Inflammatory macrophage treated with lipopolysaccharide for 4 hours (primary cell): Measurements from ENCODE around the gene SLC12A8.

Experiments used
- DNase-seq: peaks from one replicate; pipeline ENCODE4 v3.0.0-alpha.2; 2020

Gene SLC12A8, protein sequence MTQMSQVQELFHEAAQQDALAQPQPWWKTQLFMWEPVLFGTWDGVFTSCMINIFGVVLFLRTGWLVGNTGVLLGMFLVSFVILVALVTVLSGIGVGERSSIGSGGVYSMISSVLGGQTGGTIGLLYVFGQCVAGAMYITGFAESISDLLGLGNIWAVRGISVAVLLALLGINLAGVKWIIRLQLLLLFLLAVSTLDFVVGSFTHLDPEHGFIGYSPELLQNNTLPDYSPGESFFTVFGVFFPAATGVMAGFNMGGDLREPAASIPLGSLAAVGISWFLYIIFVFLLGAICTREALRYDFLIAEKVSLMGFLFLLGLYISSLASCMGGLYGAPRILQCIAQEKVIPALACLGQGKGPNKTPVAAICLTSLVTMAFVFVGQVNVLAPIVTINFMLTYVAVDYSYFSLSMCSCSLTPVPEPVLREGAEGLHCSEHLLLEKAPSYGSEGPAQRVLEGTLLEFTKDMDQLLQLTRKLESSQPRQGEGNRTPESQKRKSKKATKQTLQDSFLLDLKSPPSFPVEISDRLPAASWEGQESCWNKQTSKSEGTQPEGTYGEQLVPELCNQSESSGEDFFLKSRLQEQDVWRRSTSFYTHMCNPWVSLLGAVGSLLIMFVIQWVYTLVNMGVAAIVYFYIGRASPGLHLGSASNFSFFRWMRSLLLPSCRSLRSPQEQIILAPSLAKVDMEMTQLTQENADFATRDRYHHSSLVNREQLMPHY

DNA sequence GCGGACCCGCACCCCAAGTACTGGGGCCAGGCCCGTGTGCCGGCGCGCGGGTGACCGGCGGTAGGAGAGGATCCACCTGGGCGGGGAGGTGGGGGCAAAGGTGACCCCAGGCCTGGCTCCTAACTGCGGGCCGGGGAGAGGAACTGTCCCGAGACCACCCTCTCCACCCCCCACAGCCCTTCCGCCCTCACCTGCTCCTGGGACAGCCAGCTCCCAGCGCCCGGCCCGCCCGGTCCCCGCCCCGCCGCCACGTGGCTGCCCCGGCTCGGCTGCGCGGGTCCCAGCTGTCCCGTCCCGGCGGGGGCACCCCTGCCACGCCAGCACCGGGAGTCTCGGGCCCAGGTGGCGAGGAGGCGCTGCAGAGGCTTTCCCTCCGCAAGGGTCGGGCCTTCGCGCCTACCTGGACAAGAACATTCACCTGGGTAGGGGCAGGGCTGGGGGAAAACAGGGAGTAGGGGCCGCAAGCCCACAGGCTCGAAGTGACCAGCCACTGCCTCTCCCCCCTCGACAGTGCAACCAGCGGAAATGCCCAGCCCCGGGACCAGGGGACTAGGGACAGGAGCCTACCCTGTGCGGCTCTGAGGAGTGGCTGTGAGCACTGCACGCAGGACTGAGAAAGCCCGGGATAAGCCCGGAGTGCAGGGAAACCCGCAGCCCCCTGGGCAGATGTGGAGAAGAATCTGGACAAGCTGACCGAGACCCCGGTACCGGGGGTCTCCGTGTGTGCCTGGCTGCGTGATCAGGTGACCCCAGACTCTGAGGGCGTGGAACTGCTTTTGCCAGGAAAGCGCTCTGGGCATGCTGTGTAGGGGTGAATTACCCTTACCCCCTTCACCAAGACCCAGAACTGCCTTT, at the start of gene SLC12A8:
Gene SLC12A8, minus strand, starts transcription at position 240 of the 855 bp plus-strand sequence. CDS start 1,399 bp downstream, outside the sequence.
- DNase-seq: no peak

DNA sequence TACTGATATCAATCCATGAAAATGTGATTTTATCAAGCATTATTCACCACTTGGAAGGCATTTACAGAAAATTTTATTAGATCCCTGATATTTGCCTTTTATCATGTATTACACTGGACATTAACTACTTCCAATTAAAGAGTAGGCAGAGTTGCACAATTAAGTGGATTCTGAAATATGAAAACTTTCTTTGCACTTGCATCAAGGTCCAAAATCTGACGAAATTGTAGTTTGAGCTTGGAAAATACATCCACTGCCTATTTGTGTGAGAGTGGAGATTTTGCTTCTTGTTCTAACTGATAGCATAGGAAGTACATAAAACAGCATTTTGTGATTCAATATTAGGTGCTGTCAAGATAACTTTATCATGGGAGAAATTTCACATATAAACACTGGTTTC, 49.6 kb upstream of the SLC12A8 start:
- DNase-seq: peak; percentile 60

DNA sequence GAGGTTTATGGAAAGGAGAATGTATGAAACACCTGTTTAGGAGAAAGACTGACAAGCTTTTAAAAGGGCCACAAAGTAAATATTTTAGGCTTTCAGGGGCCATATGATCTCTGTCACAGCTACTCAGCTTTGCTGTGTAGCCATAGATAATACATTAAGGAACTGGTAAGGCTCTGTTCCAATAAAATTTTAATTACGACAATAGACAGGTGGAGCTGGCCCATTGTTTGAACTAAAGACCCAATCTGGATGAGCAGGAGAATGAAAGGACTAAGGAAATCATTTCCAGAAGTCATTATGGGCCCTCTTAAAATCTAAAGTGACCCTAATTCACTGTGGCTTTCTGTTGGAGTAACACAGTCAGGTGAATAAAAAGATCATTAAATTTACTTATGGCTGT, 48.5 kb upstream of the SLC12A8 start:
- DNase-seq: no peak

DNA sequence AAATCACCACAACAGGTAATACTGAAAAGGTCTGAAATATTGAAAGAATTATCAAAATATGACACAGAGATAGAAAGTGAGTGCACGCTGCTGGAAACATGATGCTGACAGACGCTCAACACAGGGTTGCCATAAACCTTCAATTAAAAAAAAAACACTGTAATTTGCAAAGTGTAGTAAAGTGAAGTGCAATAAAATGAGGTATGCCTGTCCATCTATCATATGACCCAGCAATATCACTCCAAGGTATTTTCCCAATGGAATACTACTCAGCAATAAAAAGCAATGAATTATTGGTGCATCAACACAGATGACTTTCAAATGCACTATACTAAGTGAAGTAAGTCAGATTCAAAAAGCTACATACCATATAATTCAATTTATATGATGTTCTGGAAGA, 47.6 kb upstream of the SLC12A8 start:
- DNase-seq: no peak

DNA sequence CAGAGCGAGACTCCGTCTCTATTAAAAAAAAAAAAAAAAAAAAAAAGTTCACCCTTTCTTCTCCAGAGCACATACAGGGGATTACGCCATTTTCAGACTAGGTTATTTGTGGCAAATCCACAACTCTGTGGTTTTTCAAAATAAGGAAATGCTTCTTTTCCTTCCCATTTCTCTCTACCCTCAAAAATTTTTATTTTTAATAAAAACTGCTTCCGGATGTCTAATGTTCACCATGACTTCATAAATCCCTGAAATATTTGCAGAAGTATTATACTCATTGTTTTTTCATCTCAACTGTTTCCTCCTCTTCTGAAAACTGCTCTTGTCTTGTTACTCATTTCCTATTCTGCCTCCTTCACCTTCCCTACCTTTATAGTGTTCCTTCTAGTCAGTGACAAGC, 45.0 kb upstream of the SLC12A8 start:
- peak; percentile 92 for DNase-seq

DNA sequence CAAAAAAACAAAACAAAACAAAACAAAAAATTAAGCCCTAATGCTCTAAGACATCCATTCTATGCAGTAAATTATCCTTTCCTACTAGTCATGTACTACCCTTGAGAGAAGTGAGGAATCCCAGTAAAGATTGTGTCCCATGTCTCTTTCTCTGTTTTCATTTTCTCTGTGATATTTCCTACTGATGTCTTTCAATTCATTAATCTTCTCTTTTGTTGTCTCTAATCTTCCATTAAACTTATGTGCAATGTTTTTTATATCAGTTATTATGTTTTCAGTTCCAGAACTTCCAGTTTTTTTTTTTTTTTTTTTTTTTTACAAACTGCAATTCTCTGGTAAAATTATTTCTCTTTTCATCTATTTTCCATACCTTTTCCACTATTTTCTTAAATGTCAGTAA, 44.1 kb upstream of the SLC12A8 start:
- DNase-seq: no peak

DNA sequence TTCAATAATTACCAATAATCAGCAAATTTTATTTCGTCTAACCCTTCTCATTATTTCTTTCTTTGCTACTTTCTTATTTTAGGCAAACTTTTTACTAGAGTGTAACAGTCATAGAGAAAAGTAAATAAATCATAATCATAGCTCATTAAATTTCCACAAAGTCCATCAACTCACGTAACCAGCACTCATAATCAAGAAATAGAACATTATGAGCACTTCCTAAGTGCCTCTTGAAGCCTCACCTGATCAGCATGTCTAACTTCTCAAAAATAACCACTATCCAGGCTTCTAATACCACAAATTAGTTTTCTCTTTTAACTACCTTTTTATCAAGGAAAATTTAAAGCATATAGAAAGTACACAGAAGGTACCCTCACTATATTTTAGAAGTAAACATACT, 38.4 kb upstream of the SLC12A8 start:
- DNase-seq: no peak

DNA sequence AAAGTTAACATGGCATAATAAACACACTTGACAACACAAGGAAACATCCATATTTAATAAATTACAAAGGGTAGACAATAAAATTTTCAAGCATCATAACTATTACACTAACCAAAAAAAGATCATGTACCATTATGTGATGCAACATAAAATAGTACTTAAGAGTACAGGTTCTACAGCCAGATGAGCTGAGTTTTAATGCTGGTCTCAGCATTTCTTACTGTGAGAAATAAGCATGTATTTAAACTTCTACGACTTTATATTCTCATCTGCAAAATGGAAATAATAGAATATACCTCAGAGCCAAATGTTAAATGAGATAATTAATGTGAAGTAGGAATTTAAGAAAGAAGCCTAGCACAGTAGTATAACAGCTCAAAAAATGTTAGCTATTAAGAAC, 33.7 kb upstream of the SLC12A8 start:
- no peak for DNase-seq

DNA sequence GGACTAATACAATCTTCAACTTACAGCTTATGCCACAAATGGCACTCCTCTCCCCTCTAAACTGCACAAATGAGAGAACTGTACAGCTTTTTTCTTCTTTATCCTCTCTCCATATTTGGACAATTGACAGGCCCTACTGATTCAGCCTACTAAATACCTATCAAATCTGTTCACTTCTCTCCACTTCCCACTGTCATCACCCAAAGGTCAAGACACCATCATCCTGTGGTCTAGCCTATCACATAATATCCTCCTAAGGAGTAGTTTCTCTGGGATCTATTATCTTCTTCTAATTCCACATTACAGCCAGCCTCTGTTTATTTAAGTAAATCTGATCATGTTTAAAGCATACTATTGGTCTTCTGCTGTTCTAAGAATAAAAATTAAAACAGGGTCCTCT, 33.0 kb upstream of the SLC12A8 start:
- no peak for DNase-seq

DNA sequence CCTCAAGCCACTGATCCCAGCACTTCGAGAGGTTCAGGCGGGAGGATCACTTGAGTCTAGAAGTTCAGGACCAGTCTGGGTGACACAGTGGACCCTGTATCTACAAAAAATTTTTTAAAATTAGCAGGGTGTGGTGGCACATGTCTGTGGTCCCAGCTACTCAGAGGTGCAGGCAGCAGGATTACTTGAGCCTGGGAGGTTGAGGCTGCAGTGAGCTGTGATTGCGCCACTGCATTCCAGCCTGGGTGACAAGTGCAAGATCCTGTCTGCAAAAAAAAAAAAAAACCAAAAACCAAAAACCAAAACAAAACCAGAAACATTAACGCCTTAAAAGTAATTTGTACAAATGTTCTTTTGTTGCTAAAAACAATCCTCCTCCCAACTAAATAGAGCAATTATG, 27.9 kb upstream of the SLC12A8 start:
- DNase-seq: no peak

DNA sequence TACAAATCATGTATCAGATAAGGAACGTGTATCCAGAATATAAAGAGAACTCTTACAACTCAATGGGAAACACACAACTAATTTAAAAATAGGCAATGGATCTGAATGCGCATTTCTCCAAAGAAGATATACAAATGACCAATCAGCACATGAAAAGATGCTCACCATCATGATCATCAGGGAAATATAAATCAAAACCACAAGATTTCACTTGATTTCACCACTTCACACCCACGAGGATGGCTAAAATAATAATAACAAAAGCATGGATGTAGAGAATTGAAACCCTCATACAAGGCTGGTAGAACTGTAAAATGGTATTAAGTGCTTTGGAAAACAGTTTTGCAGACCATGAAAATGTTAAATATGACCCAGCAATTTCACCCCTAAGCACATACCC, 26.7 kb upstream of the SLC12A8 start:
- DNase-seq: peak; percentile 60

DNA sequence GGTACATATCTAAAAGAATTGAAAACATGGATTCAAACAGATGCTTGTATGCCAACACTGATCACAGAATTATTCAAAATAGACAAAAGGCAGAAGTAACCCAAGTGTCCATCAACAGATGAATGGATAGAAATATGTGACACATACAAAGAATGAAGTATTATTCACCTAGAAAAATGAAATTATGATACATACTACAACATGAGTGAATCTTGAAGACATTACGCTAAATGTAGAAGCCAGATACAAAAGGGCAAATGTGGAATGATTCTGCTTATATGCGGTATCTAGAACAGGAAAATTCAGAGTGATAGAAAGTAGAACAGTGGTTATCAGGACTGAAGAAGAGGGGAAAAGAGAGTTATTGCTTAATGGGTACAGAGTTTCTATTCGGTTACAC, 26.2 kb upstream of the SLC12A8 start:
- DNase-seq: peak; percentile 17

DNA sequence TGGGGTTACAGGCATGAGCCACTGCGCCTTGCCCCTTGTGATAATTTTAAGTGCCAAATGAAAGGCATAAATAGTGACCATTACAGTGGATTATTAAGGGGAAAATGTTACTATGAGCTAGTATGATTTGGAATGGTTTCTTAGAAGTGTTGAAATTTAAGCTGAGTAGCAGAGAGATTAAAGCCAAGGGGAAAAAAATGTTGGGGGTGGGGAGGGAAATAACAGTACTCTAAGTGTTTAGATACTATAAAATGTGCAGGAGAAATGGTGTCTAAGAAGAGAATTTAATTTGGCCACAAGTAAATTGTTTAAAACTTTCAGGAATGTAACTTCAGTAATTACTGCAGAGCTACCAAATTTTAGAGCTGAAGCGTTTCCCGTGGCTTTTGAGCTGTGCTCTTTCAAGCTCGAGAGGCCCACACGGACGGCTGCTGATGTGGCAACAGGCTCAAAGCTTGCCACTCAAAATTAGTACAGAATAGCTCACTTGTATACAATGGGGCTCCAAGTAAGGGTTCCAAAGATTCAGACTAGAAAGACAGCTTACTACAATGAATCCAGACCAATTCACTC, 23.9 kb upstream of the SLC12A8 start:
- DNase-seq: no peak

DNA sequence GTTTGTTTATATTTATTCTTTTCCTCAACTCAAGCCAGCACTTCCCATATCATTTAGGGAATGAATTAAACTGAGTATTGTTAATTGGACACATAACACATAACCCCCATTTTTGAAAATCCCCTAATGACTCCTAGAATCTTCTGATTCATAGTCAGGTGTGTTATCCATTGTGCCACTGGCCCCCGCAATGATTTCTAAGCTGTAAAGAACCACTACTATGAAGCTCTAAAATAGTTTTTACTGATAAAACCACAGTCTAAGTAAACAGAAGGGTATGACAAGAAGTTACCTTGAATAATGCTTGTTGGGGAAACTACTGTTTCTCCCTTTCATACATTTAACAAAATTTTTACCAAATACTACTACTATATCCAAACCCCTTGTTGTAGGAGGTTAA, 22.3 kb upstream of the SLC12A8 start:
- DNase-seq: no peak

DNA sequence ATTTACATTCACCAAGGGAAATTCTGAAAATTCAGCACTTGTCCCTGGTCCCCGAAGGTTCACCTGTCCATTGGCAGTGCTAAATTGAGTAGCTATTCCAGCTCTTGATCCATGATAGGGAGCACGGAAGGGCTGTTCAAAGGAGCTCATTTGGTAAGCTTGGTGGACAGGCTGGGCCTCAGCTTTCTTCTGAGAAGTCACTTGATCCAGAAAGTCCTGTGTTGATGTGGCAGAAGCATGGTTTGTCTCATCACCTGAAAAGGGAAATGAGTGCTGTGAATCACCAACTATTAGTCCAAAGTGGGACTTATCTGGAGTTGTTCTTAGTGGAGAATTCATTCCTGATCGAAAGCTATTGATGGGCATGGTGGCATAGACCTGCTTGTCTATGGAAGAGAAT, 19.9 kb upstream of the SLC12A8 start:
- DNase-seq: no peak

DNA sequence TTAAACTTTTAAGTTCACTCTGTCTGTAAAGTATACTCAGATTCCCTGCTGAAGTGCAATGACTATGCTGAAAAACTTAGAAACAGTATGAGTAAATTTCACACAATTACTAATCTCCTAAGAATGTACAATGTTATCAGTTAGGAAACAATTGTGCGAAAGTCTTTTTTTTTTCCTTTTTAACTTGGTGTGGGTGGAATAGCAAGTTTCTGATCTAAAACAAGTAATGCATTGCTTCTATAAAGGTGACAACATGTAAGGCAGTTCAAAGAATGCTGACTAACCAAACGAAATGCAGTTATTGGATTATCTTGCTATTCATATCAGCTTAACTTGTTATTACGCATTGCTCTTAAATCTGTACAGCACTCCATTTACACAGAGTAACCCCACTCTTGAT, 19.3 kb upstream of the SLC12A8 start:
- DNase-seq: no peak

DNA sequence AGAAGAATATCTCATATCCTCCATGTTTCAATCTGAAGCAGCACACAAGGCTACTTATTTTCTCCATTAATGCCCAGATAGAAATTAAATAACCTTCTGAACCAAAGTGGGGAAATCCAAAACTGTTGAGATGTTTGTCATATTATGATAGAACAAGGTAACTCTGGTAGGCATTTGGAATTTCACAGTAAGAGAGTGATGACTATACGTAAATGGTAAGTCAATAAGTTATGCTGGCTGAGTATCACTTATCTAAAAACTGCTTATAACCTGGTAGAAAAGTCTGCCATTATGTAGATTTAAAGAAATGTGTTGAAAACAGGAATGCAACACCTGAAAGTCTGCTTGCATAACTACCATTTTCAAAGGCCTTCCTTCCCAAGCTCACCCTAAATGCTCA, 17.2 kb upstream of the SLC12A8 start:
- no peak for DNase-seq

DNA sequence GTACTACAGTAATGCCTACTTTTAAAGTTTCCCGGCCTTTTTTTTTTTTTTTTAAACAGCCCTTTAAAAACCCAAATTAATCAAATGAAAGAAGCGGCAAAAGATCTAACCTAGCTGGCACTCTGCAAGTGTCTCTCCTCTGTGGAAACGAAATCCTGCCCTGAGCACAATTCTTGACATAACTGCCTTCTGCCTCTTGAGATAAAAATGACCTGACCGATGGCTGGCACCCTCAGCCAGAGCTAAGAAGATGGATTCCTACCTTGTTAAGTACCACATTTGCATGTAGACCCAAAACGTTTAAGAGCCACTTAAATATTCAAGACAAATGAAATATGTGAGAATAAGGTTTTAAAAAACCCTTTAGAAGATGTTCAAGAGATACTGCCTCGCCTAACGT, 16.6 kb upstream of the SLC12A8 start:
- DNase-seq: no peak

DNA sequence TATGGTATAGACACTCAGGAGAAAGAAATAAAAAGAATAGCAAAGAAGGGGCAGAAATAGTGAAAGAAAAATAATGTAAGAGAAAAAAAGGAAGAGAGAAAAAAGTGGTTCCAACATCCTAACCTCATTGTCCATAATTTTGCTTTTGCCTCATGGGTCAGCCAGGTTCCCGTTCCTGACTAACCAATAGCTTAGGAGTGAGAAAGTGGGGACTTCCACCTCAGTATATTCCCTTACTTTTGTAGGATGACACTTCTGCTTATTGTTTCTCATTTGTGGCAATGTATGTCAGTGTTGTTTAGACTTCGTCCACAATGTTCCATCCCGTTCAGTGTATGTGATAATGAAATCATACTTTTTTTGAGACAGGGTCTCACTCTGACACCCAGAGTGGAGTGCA, 9.3 kb upstream of the SLC12A8 start:
- DNase-seq: peak; percentile 40

DNA sequence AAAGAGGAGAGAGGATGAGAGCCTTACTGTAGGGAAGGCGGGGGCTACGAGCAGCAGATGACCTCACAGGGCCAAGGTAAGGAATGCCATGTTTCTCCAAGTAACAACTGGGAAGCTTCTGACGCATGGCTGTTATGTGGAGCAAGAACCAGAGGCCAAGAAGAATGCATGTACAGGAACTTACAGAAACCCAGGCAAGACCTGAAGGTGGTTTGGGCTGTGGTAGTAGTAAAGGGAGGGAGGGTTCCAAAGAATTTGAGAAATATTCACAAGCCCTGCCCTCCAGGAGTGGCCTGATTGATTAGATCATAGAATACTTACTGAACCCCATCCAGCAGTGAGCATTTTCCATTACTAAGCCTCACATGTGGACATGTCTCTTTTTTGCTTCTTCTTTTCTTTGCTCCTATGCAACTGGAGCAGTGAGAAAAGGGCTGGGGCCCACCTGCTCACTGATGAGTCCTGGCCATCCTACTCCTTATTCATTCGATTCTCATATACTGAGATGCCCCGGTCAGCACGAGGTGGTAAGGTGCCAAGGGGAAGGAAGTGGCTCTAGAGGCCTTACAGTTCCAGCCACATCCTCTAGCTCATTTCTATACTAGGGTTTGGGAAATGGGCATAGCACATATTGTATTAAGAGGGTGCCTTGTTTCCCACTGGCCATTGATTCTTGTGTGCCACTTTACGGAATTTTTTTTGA, 8.3 kb upstream of the SLC12A8 start:
- peak; percentile 43 for DNase-seq

DNA sequence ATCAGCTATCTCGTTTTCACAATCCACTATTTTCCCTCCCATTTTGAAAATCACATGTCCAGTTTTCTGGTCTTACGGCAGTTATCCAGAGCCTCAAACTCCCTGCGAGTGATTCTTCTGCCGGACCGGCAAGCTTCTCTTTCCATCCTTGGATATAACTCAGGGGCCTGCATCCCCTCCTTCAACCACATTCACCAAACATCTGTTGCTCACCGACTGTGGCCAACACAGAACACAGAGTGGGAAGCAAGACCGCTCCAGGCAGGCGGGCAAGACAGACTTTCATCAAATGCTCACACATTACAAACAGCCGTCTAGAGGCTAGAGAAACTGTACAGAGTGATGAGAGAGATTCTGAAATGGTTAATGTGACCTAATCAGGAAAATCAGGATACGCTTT, 7.6 kb upstream of the SLC12A8 start:
- DNase-seq: no peak

DNA sequence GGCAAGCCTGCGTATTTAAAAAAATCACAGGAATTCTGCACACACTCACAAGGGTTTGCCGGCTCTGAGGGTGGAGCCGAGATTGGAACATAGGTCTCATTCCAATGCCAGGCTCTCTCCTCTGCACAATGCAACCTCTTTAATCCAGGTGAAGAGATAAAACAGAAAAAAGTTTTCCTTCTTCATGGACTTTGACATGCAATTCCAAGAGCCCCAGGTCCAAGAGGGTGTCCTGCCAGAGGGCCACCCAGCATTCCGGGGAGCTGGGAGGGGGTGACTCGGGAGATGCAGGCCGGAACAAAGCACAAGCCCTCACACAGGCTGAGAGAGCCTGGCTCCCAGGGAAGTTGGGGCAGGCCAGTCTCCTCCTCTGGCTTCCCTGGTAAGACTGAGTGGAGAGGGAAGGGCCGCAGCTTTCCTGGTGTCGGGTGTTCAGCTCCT, 6.7 kb upstream of the SLC12A8 start:
- DNase-seq: no peak

DNA sequence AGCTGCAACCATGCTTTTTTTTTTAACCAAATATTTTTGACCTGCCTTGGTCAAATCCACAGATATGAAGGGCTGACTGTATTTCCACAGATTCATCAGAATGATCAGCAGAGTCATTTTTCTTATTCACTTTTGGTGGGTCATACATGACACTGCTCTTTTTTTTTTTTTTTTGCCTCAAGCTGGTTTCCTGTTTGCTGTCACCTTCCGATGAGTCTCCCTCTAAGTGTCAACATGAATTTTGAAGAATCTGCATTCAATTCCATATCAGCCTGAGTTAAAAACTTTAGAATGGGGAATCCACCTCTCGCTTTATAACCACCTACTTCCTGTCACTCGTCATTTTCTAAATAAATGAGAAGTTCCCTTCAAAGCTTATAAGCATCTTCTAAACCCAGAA, 2.2 kb upstream of the SLC12A8 start:
- peak; percentile 42 for DNase-seq
